ENCODE results near the gene CD40. TPM values are rescaled to one million over a fixed set of nuclear protein-coding genes. Genes with fewer than 3 reads are reported as not detected.

Gene CD40
- total RNA-seq, 1 experiment from 2014 or later = 13.6 TPM

DNA sequence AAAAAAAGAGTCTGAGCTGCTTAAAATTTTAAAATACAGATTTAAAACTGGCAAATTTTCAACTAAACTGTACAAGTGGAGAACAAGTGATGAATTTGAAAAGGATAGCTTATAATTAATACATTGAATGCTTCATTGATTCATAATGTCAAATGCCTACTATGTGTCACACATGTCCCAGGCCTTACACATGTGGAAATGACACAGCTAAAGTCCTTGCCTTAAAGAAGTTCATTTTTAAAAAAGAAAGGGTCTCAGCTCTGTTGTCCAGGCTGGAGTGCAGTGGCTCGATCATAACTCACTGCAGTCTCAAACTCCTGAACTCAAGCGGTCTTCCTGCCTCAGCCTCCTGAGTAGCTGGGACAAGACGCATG is 33.3 kb upstream of the CD40 start:
- Histone ChIP-seq H3K27ac (no peak overlapping the region), H3K4me1 (replicated peaks; ENCODE audit: insufficient read depth) (peaks cover 37% of the 10 kb centered on the region), H3K9me3 (ENCODE audit: insufficient read depth, low read depth) (no peaks in the 10 kb centered on the region), H3K79me2 (ENCODE audit: low read depth) (peaks cover 95% of the 10 kb centered on the region), H4K20me1 (ENCODE audit: insufficient read depth) (peaks cover 95% of the 10 kb centered on the region), H3K4me2 (no peak overlapping the region), H3F3A (ENCODE audit: insufficient read depth, low read depth) (peaks cover 14% of the 10 kb centered on the region), H3K9me2 (ENCODE audit: insufficient read depth) (no peaks in the 10 kb centered on the region), H2AFZ (no peak overlapping the region), H3K4me3 (no peak overlapping the region), H3K27me3 (ENCODE audit: insufficient read depth, low read depth) (no peaks in the 10 kb centered on the region), H3K36me3 (ENCODE audit: low read depth) (no peaks in the 10 kb centered on the region)
- no peak for DNase-seq
- no peak for TF ChIP-seq EZH2 (IDR thresholded peaks at IDR 0.05; ENCODE audit: low read depth)
- TF ChIP-seq, protein P1, sequence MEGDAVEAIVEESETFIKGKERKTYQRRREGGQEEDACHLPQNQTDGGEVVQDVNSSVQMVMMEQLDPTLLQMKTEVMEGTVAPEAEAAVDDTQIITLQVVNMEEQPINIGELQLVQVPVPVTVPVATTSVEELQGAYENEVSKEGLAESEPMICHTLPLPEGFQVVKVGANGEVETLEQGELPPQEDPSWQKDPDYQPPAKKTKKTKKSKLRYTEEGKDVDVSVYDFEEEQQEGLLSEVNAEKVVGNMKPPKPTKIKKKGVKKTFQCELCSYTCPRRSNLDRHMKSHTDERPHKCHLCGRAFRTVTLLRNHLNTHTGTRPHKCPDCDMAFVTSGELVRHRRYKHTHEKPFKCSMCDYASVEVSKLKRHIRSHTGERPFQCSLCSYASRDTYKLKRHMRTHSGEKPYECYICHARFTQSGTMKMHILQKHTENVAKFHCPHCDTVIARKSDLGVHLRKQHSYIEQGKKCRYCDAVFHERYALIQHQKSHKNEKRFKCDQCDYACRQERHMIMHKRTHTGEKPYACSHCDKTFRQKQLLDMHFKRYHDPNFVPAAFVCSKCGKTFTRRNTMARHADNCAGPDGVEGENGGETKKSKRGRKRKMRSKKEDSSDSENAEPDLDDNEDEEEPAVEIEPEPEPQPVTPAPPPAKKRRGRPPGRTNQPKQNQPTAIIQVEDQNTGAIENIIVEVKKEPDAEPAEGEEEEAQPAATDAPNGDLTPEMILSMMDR (conservative IDR thresholded peaks at IDR 0.05) = no peak
- CTCF ChIA-PET = no interaction called here
- no TSS peak for BruUV-seq (replicated peaks)
- intact Hi-C loops (cut with micrococcal nuclease; ENCODE audit: unreplicated experiment) = loop anchor here (5.0 to 10.0 kb wide), 2 partner anchors 62 to 290 kb away; partner anchors contain the start of genes DNTTIP1 and WFDC3
- POLR2A ChIA-PET (ENCODE audit: unreplicated experiment) = no interaction called here

DNA sequence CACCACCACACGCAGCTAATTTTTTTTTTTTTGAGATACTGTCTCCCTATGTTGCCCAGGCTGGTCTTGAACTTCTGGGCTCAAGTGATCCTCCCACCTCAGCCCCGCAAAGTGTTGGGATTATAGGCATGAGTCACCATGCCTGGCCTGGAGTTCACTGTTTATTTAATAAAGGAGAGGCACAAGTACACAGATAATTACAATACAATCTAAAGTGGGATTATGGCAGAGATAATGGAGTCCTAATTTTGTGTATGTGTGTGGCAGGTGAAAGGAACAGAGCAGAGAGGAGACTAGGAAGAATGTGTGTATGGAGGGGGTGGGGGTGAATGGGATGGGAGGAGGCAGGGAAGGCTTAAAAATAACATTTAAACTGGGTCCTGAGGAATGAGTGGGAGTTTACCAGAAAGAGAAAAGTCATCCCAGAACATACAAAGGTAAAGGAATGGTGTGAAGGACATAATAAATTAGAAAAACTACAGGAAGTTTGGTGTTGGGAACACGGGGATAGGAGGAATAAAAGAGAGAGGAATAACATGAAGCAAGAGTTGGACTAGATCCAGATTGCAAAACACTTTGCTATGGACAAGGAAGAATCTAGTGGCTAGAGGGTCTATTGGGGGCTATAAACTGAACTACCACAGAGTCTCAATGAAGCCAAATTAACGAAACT is 32.8 kb upstream of the CD40 start:
- ChIA-PET POLR2A (ENCODE audit: unreplicated experiment) (no interaction called here), CTCF (no interaction called here)
- H3K27me3 ChIP-seq (ENCODE audit: insufficient read depth, low read depth) = no peaks in the 10 kb centered on the region
- peak in 1 of 2 experiments; percentile 56 for DNase-seq
- H3K79me2 ChIP-seq (ENCODE audit: low read depth) = peaks cover 91% of the 10 kb centered on the region
- H4K20me1 ChIP-seq (ENCODE audit: insufficient read depth) = peaks cover 90% of the 10 kb centered on the region
- TF ChIP-seq EZH2 (IDR thresholded peaks at IDR 0.05; ENCODE audit: low read depth) = no peak
- TF ChIP-seq, protein P1 (conservative IDR thresholded peaks at IDR 0.05) = no peak
- no peak overlapping the region for H3K4me3 ChIP-seq
- no peaks in the 10 kb centered on the region for H3K9me2 ChIP-seq (ENCODE audit: insufficient read depth)
- peaks cover 14% of the 10 kb centered on the region for H3F3A ChIP-seq (ENCODE audit: insufficient read depth, low read depth)
- H3K4me1 ChIP-seq (replicated peaks; ENCODE audit: insufficient read depth) = peaks cover 38% of the 10 kb centered on the region
- no peaks in the 10 kb centered on the region for H3K9me3 ChIP-seq (ENCODE audit: insufficient read depth, low read depth)
- H3K27ac ChIP-seq = no peak overlapping the region
- no peak overlapping the region for H2AFZ ChIP-seq
- no TSS peak for BruUV-seq (replicated peaks)
- intact Hi-C loops (cut with micrococcal nuclease; ENCODE audit: unreplicated experiment) = loop anchor here (5.0 to 10.0 kb wide), 2 partner anchors 63 to 291 kb away; partner anchors contain the start of genes DNTTIP1 and WFDC3
- peak overlapping the region; percentile 4; the same call in 1 of the 2 replicates for H3K4me2 ChIP-seq
- no peaks in the 10 kb centered on the region for H3K36me3 ChIP-seq (ENCODE audit: low read depth)

DNA sequence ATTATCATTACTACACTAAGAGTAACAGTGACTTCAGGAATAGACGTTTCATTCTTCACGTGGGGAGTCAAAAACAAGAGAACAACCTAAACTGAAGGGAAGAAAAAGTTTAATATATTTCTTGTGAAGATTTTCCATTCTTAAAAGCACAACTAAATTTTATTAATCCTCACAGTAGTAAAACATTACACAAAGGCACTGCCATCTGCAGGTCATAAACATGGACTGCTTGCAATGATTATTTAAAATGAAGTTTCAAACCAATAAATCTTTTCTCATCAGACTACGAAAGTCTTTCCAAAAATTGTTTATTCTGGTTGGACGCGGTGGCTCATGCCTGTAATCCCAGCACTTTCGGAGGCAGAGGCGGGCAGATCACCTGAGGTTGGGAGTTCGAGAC is 31.0 kb upstream of the CD40 start:
- CTCF ChIA-PET = no interaction called here
- DNase-seq = peak in 1 of 2 experiments; percentile 34

More for the DNA sequence above, 31.0 kb upstream of the CD40 start:
- Histone ChIP-seq H3K4me2 (peak overlapping the region; percentile 88; the same call in 1 of the 2 replicates), H4K20me1 (ENCODE audit: insufficient read depth) (peaks cover 71% of the 10 kb centered on the region), H3K27me3 (ENCODE audit: insufficient read depth, low read depth) (no peaks in the 10 kb centered on the region), H3K4me1 (replicated peaks; ENCODE audit: insufficient read depth) (peaks cover 44% of the 10 kb centered on the region), H3F3A (ENCODE audit: insufficient read depth, low read depth) (peaks cover 14% of the 10 kb centered on the region), H3K79me2 (ENCODE audit: low read depth) (peaks cover 73% of the 10 kb centered on the region), H3K27ac (no peak overlapping the region), H2AFZ (no peak overlapping the region), H3K36me3 (ENCODE audit: low read depth) (no peaks in the 10 kb centered on the region), H3K9me2 (ENCODE audit: insufficient read depth) (no peaks in the 10 kb centered on the region), H3K4me3 (no peak overlapping the region), H3K9me3 (ENCODE audit: insufficient read depth, low read depth) (no peaks in the 10 kb centered on the region)
- no TSS peak for BruUV-seq (replicated peaks)
- intact Hi-C loops (cut with micrococcal nuclease; ENCODE audit: unreplicated experiment) = loop anchor here (5.0 to 10.0 kb wide), 2 partner anchors 65 to 292 kb away; partner anchors contain the start of genes DNTTIP1 and WFDC3
- POLR2A ChIA-PET (ENCODE audit: unreplicated experiment) = no interaction called here
- no peak for TF ChIP-seq EZH2 (IDR thresholded peaks at IDR 0.05; ENCODE audit: low read depth)
- TF ChIP-seq, protein P1 (conservative IDR thresholded peaks at IDR 0.05) = peak; percentile 65

All from PC-9 (cell line).